ENCODE data around the gene C8B. TPM values are rescaled to one million over a fixed set of nuclear protein-coding genes. Genes with fewer than 3 reads are reported as not detected.

Gene C8B
- total RNA-seq, 1 donor from 2014 or later = not detected

- peaks cover 12% of the 10 kb centered on the region for H3K4me1 Mint-ChIP-seq (ENCODE audit: unreplicated experiment)
- no peaks in the 10 kb centered on the region for H3K27me3 Mint-ChIP-seq (ENCODE audit: unreplicated experiment)
- H3K36me3 Mint-ChIP-seq (ENCODE audit: low read depth, unreplicated experiment) = no peaks in the 10 kb centered on the region
- no peak overlapping the region for H3K27ac Mint-ChIP-seq (ENCODE audit: unreplicated experiment)
- no peak for TF ChIP-seq CTCF (IDR thresholded peaks at IDR 0.05; ENCODE audit: unreplicated experiment)
- no peak for DNase-seq (ENCODE audit: low spot score)
- no peak overlapping the region for H3K4me3 Mint-ChIP-seq (ENCODE audit: unreplicated experiment)
- no peaks in the 10 kb centered on the region for H3K9me3 Mint-ChIP-seq (ENCODE audit: unreplicated experiment)
Observed at GRCh38 chr1:57007948-57008347, 42.1 kb upstream of the C8B start.

GRCh38 chr1:57007472-57007871 is 41.7 kb upstream of the C8B start:
- TF ChIP-seq CTCF (IDR thresholded peaks at IDR 0.05; ENCODE audit: unreplicated experiment) = no peak
- Mint-ChIP-seq H3K27me3 (ENCODE audit: unreplicated experiment) (no peaks in the 10 kb centered on the region), H3K9me3 (ENCODE audit: unreplicated experiment) (no peaks in the 10 kb centered on the region), H3K4me3 (ENCODE audit: unreplicated experiment) (no peak overlapping the region), H3K27ac (ENCODE audit: unreplicated experiment) (no peak overlapping the region), H3K36me3 (ENCODE audit: low read depth, unreplicated experiment) (no peaks in the 10 kb centered on the region), H3K4me1 (ENCODE audit: unreplicated experiment) (peaks cover 12% of the 10 kb centered on the region)
- DNase-seq (ENCODE audit: low spot score) = no peak

GRCh38 chr1:57003398-57004139 is 37.8 kb upstream of the C8B start:
- Mint-ChIP-seq H3K4me3 (ENCODE audit: unreplicated experiment) (no peak overlapping the region), H3K27ac (ENCODE audit: unreplicated experiment) (no peak overlapping the region), H3K4me1 (ENCODE audit: unreplicated experiment) (peaks cover 12% of the 10 kb centered on the region), H3K9me3 (ENCODE audit: unreplicated experiment) (no peaks in the 10 kb centered on the region), H3K27me3 (ENCODE audit: unreplicated experiment) (no peaks in the 10 kb centered on the region), H3K36me3 (ENCODE audit: low read depth, unreplicated experiment) (no peaks in the 10 kb centered on the region)
- TF ChIP-seq CTCF (IDR thresholded peaks at IDR 0.05; ENCODE audit: unreplicated experiment) = no peak
- no peak for DNase-seq (ENCODE audit: low spot score)

- Mint-ChIP-seq H3K9me3 (ENCODE audit: unreplicated experiment) (no peaks in the 10 kb centered on the region), H3K4me1 (ENCODE audit: unreplicated experiment) (peaks cover 2% of the 10 kb centered on the region), H3K27ac (ENCODE audit: unreplicated experiment) (no peak overlapping the region), H3K36me3 (ENCODE audit: low read depth, unreplicated experiment) (no peaks in the 10 kb centered on the region), H3K4me3 (ENCODE audit: unreplicated experiment) (no peak overlapping the region), H3K27me3 (ENCODE audit: unreplicated experiment) (no peaks in the 10 kb centered on the region)
- TF ChIP-seq CTCF (IDR thresholded peaks at IDR 0.05; ENCODE audit: unreplicated experiment) = no peak
- DNase-seq (ENCODE audit: low spot score) = no peak
Observed at GRCh38 chr1:56995414-56996100, 29.7 kb upstream of the C8B start.

GRCh38 chr1:56993475-56993874 is 27.7 kb upstream of the C8B start:
- Mint-ChIP-seq H3K9me3 (ENCODE audit: unreplicated experiment) (no peaks in the 10 kb centered on the region), H3K4me3 (ENCODE audit: unreplicated experiment) (no peak overlapping the region), H3K27ac (ENCODE audit: unreplicated experiment) (no peak overlapping the region), H3K4me1 (ENCODE audit: unreplicated experiment) (peaks cover 2% of the 10 kb centered on the region), H3K27me3 (ENCODE audit: unreplicated experiment) (no peaks in the 10 kb centered on the region), H3K36me3 (ENCODE audit: low read depth, unreplicated experiment) (no peaks in the 10 kb centered on the region)
- TF ChIP-seq CTCF (IDR thresholded peaks at IDR 0.05; ENCODE audit: unreplicated experiment) = no peak
- DNase-seq (ENCODE audit: low spot score) = no peak
